ENCODE measurements around the gene GRIK2.
"Not testable (repeated sequence)": the region's sequence is repeated elsewhere in the genome, so short reads cannot be mapped to it uniquely, and the experiment has no call there.

The GRIK2 gene

GRCh38 chr6:102064142-102064541 is 670.6 kb downstream of the GRIK2 start:
- DNase-seq: no peak

- DNase-seq: no peak
Observed at GRCh38 chr6:102066301-102066700, 672.8 kb downstream of the GRIK2 start.

- DNase-seq: no peak
Observed at GRCh38 chr6:102068349-102068929, 674.9 kb downstream of the GRIK2 start.

- DNase-seq: no peak
Observed at GRCh38 chr6:102075539-102075938, 682.0 kb downstream of the GRIK2 start.

- DNase-seq: no peak
Observed at GRCh38 chr6:102085257-102085656, 691.7 kb downstream of the GRIK2 start.

GRCh38 chr6:102088160-102088559 is 694.7 kb downstream of the GRIK2 start:
- not testable (repeated sequence) for DNase-seq

- no peak for DNase-seq
Observed at GRCh38 chr6:102114402-102114801, 720.9 kb downstream of the GRIK2 start.

- no peak for DNase-seq
Observed at GRCh38 chr6:102115911-102116310, 722.4 kb downstream of the GRIK2 start.

- no peak for DNase-seq
Observed at GRCh38 chr6:102118034-102118433, 724.5 kb downstream of the GRIK2 start.

Data from stimulated activated CD4-positive, alpha-beta T cell treated with anti-CD3 and anti-CD28 coated beads, Interleukin-4, amount 100 ng/mL, for 4 hours (primary cell).